Femur (tissue), 1 donor: Measurements from ENCODE around the gene SIDT2.
"Not testable (repeated sequence)": the region's sequence is repeated elsewhere in the genome, so short reads cannot be mapped to it uniquely, and the experiment has no call there.

ENCODE experiments used
- DNase-seq: peaks from one replicate; pipeline ENCODE4 v3.0.0-alpha.2; 2017

The SIDT2 gene

GRCh38 chr11:117172724-117173421 lies 5.7 kb upstream of the SIDT2 start:
- no peak for DNase-seq

DNA sequence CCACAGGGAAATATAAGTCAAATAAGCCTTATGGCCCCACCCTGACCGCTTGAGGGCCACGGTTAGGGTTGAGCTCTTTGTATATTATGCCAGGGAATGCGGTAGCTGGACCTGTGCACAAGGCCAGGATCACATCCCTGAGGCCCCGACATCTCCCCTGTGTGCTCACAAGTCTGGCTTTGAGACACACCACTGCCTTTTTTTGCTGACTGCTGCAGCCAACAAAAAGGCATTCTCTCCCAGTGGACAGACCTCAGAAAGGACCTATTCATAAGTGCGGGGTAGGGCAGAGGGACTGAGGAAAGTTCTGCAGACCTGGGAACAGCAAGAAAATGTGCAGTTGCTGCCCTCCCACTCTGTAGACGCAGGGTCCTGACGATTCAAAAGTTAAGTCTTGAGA lies 3.4 kb upstream of the SIDT2 start:
- no peak for DNase-seq

DNA sequence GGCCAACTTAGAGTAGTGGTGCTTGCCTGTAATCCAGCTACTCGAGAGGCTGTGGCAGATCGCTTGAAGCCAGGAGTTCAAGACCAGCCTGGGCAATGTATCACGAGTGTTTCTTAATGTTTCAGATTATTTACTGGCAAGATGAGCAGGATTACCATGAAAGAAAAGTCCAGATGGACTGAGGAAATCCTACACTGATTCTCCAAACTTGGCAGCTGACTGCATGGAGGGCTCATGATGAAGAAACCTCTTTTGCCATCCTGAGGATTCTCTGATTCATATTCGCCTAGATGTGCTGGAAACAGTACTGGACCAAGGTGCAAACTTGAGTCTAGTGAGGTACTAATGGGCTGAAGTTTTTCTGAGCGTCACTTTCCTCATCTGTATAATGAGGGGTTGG lies 2.8 kb upstream of the SIDT2 start:
- no peak for DNase-seq

DNA sequence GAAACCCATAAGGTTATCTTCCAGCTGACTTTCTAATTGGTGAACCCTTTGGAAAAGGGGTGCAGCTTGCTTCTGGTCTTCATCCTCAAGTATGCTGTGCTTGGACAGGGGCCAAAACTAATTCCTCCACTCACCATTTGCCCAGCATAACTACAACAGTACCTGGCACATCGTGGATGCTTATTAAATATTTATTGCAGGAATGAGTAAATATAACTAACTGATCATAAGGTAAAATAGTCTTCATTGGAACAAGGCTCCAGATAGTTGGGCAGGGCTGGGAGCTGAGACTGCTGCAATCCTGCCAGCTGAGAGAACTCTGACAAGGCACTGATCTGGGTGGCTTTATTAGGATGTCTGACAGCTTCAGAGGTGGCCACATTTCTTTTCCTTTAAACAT lies 2.4 kb upstream of the SIDT2 start:
- no peak for DNase-seq

DNA sequence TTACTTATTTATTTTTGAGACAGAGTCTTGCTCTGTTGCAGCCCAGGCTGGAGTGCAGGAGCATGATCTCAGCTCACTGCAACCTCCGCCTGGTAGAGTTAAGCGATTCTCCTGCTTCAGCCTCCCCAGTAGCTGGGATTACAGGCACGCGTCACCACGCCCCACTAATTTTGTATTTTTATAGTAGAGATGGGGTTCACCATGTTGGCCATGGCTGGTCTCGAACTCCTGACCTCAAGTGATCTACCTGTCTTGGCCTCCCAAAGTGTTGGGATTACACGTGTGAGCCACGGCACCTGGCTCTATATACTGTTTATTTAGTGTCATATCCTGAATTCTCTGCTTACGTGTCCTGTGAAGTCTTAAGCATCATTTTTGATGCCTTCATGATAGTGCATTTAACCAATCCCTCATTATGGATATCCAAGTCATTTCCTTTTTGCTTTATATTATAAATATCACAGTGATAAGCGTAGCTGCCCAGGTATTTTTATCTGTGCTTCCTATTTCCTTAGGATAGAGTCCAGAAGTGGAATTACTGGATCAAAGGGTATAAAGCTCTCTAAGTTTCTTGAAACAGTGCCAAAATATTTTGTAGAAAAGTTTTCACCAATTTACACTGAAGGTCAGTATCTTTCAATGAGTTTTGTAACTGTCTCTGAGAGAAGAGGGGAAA lies 871 bp upstream of the SIDT2 start:
- no peak for DNase-seq

DNA sequence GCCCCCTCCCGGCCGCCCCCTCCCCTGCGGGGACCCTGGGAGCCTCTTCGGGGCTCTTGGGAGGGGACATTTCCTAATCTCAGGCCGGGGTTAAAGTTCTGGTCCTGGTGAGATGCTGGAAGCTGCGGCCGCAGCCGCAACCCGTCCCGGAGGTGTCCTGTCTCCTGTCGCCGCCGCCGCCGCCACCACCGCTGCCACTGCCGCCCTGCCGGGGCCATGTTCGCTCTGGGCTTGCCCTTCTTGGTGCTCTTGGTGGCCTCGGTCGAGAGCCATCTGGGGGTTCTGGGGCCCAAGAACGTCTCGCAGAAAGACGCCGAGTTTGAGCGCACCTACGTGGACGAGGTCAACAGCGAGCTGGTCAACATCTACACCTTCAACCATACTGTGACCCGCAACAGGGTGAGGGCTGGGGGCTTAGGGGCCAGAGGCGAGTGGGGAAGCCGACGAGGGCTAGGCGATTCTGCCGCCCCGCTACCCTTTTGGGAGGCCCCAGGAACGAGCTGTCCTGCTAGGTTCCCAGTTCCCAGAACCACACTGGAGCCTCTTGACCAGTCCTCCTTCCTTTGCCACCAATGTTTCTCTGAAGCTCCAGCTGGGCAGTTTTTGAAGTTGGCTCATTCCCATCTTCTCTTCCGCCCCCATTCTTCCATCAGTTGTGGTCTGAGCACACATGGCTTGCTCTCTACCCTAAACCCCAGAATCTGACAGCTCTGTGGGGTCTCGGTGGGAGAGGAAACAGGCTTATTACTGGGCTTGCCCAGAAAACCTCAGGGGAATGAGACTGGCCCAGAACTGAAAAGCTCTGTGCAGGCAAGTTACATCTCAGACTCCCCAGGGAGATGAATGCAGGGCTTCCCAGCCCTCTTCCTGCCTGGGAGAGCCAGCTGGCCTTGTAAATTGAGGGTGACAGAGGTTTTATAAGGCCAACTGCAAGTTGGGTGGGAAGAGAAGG lies 781 bp downstream of the SIDT2 start:
- DNase-seq, result no peak

- no peak for DNase-seq
These were observed 1.5 kb downstream of the SIDT2 start for GRCh38 chr11:117180020-117180419.

DNA sequence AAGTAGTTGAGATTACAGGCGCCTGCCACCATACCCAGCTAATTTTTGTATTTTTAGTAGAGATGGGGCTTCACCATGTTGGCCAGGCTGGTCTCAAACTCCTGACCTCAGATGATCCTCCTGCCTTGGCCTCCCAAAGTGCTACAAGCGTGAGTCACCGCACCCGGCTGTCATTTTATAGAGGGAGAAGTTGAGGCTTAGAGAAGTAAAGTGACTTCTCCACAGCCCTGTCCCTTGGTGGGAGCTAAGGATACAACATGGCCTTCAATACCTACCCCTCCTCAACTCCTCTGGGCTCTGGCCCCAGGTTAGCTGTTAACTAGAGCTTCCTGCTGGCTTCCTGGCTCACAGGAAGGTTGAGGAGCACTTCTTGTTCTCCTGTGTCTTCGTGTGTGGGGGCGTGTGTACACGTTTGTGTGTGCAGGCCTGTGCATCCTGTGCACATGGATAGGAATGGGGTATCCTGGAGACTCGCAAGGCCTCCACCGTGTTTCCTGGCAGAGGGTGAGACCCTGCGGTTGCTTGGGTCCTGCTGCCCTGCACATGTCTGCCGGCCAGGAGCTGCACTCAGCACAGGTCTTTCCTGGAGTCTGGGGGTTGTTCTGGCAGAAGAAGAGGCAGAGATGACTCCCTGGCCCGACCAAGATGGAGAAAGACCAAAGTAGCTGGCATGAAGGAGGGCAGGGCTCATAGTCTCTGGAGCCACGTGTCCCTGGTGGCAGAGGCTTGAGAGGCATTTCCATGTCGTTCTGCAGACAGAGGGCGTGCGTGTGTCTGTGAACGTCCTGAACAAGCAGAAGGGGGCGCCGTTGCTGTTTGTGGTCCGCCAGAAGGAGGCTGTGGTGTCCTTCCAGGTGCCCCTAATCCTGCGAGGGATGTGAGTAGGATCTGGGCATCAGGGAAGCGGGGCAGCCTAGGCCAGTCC lies 2.4 kb downstream of the SIDT2 start:
- DNase-seq, result peak; percentile 68

GRCh38 chr11:117181586-117182550 lies 3.3 kb downstream of the SIDT2 start:
- no peak for DNase-seq

- DNase-seq, result no peak
These were observed 4.0 kb downstream of the SIDT2 start for GRCh38 chr11:117182551-117182935.

- not testable (repeated sequence) for DNase-seq
These were observed 4.6 kb downstream of the SIDT2 start for GRCh38 chr11:117183178-117183577.

- no peak for DNase-seq
These were observed 5.3 kb downstream of the SIDT2 start for GRCh38 chr11:117183724-117184349.

DNA sequence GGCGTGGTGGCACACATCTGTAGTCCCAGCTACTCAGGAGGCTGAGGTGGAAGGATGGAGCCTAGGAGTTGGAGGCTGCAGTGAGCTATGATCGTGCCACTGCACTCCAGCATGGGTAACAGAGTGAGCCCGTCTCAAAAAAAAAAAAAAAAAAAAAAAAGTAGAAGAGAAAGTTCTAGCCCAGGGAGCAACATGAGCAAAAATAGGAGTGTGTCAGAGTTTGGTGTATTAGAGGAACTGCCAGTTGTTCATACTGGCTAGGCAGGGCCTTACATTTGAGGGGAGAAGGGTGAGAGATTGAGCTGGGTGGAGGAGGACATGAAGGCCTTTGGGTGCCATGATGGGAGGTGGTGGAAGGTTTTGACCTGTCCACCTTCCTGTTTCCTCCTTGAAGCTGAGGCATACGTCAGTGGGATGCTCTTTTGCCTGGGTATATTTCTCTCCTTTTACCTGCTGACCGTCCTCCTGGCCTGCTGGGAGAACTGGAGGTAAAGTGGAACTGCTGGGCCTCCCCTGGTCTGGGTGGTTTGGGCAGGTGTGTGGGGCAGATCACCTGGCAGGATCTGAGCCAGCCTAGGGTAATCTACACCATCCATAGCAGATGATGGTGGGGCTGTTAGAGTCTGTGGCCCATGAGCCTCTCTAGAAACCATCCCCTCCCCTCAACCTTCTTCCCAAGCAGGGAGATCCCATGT lies 7.3 kb downstream of the SIDT2 start:
- DNase-seq, result no peak

DNA sequence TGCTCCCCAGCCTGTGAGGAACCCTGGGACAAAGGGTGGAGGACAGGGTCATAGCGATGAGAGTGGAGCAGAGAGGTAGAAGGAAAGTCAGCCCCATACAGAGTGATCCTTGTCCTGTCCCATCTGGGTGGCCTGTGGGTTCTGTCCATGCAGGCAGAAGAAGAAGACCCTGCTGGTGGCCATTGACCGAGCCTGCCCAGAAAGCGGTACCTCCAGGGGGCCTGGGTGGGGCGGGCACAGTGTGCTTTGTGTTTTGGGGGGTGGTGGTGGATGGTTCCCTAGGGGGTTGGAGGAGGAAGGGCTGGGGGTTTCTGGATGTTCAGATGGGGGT lies 7.9 kb downstream of the SIDT2 start:
- DNase-seq, result no peak

DNA sequence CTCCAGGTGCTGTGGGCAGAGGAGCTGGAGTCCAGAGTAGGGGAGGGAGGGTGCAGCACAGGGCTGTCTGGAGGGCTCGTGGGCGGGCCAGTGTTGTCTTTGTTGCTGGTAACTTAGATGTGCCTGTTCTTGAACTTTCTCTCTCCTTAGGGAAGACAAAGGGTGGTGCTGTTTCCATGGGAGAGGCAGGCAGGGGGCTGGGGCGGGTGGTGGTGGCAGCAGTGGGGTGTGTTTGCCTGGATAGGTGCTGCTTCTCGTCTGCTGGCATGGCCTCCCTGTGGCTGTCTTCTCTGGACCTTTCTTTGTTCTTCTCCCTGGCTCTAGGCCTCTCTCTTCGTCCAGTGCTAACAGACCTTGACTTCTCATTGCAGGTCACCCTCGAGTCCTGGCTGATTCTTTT lies 8.5 kb downstream of the SIDT2 start:
- DNase-seq, result no peak

DNA sequence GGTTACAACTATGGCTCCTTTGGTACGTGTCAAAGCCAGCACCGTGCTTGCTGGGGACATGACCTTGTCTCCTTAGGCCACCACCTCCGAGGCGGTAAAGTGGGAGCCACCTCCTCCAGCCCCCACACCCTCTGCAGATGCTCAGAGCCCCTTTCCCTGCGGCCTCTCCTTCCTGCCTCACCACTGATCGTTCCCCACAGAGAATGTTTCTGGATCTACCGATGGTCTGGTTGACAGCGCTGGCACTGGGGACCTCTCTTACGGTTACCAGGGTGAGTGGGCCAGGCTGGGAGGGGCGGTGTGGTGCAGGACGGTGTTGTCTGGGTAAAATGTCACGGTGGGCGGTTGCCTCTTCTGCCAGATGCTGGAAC lies 8.9 kb downstream of the SIDT2 start:
- DNase-seq, result no peak

- DNase-seq, result no peak
These were observed 9.4 kb downstream of the SIDT2 start for GRCh38 chr11:117187799-117188481.

DNA sequence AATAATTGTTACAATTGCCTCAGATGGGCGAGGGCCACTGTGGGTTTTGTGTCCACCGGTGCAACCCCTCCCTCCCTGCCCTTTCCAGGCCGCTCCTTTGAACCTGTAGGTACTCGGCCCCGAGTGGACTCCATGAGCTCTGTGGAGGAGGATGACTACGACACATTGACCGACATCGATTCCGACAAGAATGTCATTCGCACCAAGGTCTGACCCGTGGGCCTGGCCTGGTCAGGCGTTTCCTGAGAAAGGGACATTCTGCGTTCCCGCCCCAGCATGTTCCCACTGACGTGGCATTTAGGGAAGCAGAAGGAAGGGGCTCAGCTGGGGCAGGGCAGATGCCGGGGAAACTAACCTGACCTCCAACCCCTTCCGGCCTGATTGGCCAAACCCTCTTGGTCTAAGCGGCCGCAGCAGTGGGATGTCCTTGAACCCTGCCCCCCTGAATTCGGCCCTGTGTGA lies 10.1 kb downstream of the SIDT2 start:
- DNase-seq, result no peak

- no peak for DNase-seq
These were observed 10.8 kb downstream of the SIDT2 start for GRCh38 chr11:117189191-117189940.
